ENCODE data around the gene IST1.

DNA sequence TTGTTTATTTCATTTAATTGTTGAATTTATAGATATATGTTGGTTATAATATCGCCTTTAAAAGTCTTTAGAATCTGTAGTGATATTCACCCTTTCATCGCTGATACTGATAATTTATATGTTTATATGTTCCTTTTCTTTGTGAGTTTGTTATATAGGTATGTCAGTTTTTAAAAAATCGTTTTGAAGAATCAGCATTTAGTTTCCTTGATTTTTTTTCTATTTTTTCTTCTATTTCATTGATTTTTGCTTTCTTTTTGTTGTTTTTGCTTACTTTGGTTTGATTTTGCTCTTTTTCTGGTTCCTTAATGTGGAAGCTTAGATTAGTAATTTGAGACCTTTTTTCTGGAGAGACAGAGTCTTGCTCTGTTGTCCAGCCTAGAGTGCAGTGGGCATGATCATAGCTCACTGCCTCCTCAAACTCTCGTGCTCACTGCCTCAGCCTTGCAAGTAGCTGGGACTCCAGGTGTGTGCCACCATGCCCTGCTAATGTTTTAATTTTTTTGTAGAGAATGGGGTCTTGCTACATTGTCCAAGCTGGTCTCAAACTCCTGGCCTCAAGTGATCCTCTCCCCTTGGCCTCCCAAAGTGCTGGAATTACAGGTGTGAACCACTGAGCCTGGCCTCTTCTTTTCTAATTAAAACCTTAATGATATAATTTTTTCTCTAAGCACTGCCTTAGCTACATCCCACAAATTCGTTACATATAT, 7.5 kb downstream of the IST1 start:
- TF ChIP-seq POLR2A (IDR thresholded peaks at IDR 0.05): no peak
- TF ChIP-seq CTCF (IDR thresholded peaks at IDR 0.05): no peak

Measured in prostate gland (tissue), 2 donors.